Liver (tissue), 3 donors: ENCODE data around the gene NAV2.

Experiments
- CTCF ChIP-seq: fragments of 150-350 bp; IDR thresholded peaks from 2 replicates; pipeline ENCODE4 v1.5.1; 2017; ENCODE audit warnings: improper control_type of control experiment, low read depth, low read length; ENCODE audit not compliant: missing input control
- EGR1 ChIP-seq, 2 donors: IDR thresholded peaks; 2 replicates each; pipeline ENCODE4 v1.6.1; 2016 to 2018; ENCODE audit warnings: antibody characterized with exemption in 2 of 2, low read depth in 2 of 2
- JUND ChIP-seq, 2 donors: IDR thresholded peaks; 2 replicates each; pipeline ENCODE4 v1.6.1; 2016; ENCODE audit warnings: antibody characterized with exemption in 2 of 2
- RAD21 ChIP-seq, 2 donors: IDR thresholded peaks; 2 replicates each; pipeline ENCODE4 v1.6.1; 2016; ENCODE audit warnings: antibody characterized with exemption in 2 of 2, mild to moderate bottlenecking in 2 of 2
- TAF1 ChIP-seq: conservative IDR thresholded peaks from 2 replicates; pipeline ENCODE4 v1.6.1; 2016; ENCODE audit warnings: antibody characterized with exemption, mild to moderate bottlenecking
- YY1 ChIP-seq: IDR thresholded peaks from 2 replicates; pipeline ENCODE4 v1.6.1; 2016; ENCODE audit warnings: antibody characterized with exemption, mild to moderate bottlenecking
- donor health status: healthy.
- donor health status: healthy.

- TF ChIP-seq RAD21 (IDR thresholded peaks at IDR 0.05) (no peak), CTCF (no peak), TAF1 (no peak), JUND (IDR thresholded peaks at IDR 0.05) (no peak), EGR1 (IDR thresholded peaks at IDR 0.05; ENCODE audit: low read depth in 2 of 2) (no peak), YY1 (no peak)
Measured at GRCh38 chr11:20016526-20016925, 303.9 kb downstream of the NAV2 start.
